GM21737 (cell line): Measurements from ENCODE around the gene KCTD15.

Source experiments
- ATAC-seq: cut with Tn5 transposase; IDR thresholded peaks from one replicate; pipeline ENCODE4 v1.9.1; 2021; ENCODE audit warnings: mild to moderate bottlenecking, moderate library complexity; ENCODE audit not compliant: unreplicated experiment

Gene KCTD15, protein sequence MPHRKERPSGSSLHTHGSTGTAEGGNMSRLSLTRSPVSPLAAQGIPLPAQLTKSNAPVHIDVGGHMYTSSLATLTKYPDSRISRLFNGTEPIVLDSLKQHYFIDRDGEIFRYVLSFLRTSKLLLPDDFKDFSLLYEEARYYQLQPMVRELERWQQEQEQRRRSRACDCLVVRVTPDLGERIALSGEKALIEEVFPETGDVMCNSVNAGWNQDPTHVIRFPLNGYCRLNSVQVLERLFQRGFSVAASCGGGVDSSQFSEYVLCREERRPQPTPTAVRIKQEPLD

DNA sequence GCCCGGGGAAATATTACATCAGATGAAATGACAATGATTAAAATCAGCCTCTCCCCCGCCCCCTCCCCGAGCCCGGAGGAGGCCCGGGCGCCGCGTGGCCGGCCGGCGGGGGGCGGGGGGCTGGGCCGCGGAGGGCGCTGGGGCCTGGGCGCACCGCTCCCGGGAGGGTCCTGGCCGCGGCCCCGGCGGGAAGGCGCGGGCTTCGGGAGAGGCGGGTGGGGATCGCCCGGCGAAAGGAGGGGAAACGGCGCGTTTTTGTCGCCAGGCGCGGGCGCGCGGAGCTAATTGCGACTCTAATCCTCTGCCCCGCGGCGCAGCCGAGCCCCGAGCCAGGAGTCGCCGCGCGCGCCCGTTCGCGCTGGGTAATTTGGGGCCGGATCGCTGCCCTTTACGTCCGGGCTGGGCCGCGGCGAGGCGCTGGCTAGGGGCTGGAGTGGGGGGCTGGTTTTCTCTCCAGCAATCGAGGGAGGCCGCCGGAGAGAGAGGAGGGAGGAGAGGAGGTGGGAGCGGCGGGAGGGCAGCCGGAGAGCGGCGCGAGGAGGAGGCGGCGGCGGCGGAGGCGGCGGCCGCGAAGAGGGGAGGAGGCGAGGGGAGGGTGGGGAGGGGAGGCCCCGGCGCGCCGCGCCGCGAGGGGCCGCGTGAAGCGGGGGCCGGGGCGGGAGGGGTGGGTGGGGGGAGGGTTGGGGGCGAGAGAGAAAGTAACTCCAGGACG lies at the start of gene KCTD15:
Gene KCTD15, plus strand, starts transcription at position 707 of the 712 bp plus-strand sequence. CDS start 3,585 bp downstream, outside the sequence.
- no peak for ATAC-seq

GRCh38 chr19:33747273-33747672 lies 49.4 kb upstream of the KCTD15 start:
- no peak for ATAC-seq

DNA sequence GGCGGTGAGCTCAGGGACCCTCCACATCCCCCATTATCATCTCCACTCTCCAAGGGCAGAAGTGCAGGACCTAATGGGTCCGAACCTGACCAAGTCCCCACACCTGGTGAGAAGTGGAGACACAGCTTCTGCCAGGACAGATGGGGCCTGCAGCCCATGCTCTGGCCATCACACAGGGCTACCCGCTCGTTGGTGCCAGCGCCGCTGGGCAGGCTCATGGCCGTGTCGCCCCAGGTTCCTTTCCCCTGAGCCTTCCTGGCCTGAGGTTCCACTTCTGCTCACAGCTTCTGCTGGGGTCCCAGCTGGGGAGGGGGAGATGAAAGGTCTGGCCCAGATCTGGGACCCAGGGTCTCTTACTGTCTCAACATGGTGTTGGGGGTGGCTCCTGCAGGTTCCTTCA lies 48.4 kb upstream of the KCTD15 start:
- no peak for ATAC-seq

- ATAC-seq: no peak
Observed at GRCh38 chr19:33749016-33749415, 47.7 kb upstream of the KCTD15 start.

GRCh38 chr19:33749619-33750175 lies 47.0 kb upstream of the KCTD15 start:
- no peak for ATAC-seq

DNA sequence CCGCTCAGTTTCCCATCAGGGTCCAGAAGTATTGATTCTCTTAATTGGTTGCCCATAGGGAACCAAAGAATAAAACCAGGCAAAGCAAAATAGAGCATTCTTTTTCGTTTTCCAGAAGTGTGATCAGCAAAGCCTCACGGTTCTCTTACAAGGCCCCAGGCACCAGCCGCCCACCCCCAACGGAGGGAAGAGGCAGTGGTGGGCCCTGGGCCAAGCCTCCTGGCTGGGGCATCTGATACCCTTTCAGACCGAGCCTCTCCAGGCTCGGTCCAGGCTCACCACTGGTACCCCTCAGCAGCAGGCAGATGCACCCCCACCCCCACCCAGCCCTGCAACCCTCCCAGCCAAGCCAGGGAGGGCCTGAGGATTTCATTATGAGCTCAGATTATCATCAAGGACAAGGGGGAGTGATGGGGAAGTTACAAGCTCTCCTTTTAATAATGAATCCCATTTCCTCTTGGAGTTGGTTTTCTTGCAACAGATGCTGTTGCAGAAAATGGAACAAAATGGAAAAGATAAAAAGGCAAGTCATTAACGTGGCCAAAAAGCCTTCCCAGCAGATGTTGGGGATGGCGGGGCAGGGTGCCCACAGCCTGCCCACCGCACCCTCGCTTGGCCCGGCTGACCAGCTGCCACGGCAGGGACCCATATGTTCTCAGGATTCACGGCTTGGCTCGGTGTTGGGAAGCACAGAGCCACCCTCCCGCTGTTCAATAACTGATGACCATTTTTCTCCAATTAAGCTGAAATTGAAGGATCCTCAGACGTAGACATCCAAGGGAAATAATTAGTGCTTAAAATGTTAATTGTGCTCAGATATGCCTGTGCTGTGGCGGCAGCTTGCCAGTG lies 45.9 kb upstream of the KCTD15 start:
- ATAC-seq: no peak

DNA sequence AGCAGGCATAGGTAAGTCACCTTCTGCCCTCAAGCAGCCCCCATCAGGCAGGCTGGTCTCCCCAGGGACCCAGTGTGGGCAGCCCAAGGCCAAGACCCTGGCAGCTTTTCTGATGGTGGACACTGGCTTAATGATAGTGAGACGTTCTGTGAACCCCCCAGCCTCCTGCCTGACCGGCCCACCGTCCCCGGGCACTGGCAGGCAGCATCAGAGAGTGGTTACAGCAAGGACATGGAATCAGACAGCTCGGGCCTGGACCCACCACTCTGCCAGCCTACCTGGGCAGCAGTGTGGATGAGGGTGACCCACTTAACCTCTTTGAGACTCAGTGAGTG lies 45.3 kb upstream of the KCTD15 start:
- ATAC-seq: no peak

- ATAC-seq: no peak
Observed at GRCh38 chr19:33752018-33752800, 44.5 kb upstream of the KCTD15 start.

- no peak for ATAC-seq
Observed at GRCh38 chr19:33752945-33753344, 43.7 kb upstream of the KCTD15 start.

DNA sequence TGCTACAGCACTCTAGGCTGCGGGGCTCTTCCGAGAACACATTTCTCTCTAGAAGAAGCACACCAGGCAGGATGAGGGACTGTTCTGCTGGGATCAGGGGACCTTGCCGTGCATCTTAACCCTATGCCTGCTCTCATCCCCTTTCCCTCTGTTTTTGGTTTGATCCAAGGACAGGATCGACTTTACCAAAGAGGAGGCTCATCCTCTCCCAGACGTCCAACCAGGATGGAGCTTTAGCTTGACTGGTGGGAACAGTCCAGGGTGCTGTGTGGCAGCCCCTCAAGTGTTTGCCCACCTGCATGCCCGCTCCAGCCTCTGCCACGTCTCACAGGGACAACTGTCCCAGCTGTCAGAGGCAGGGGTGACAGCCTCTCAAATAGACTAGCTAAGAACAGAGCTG lies 42.3 kb upstream of the KCTD15 start:
- no peak for ATAC-seq

DNA sequence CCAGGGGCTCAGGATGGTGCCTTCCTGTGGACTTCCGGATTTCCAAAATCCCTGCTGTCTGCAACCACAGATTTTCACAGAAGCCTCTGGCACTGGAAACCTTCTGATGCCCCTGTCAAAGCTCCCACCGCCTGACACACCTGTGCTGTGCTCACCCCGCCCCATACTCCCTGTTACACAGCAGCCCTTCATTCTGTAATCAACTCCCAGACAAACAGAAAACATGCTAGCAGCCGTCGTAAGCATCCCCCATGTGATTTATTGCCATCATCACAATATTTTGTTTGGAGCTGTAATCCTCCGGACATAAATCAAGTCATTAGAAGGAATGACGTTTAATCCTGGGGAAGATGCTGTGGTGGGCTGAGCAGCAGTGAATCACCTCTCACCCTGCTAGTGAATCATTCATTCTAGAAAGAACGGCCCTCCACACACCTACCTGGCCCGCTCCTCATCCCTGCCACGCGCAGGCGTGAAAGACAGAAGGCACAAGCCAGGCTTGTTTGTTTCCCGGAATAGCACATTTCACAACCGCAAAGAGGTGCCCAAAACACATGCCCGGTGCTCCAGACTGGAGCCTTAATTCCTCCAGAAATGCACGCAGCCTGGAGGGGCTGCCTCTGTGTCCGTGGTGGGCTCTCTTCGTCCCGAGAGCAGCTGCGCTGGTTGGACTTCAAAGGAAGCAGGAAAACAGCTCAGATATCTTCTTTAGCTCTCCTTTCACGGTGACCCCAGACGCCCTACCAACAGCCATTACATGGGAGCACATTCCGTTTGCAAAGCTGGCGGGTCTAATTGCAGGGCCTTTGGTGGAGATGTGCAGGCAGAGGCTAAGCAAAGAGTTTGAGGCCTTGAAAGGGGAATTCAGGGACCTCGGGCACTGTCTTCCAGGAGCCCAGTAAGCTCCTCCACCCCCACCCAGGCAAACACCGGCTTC lies 41.3 kb upstream of the KCTD15 start:
- no peak for ATAC-seq

DNA sequence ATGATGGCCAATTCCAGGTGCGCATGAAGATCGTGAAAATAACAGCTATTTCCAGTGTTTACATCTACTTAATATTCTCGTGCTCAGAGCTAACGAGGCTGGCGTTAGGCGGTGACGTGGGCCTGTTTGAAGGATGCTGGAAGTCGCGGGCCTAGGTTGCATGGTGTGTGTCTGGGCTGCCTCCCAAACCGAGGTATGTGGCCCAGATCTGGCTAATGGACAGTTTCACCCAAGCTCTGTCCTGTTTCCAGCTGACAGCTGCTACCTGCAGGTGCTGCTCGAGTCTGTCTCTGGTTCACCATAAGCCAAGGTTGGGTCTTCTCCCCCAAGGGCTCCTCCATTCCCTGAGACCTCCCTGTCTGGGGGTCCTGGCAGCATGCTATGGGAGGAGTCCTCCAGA lies 40.5 kb upstream of the KCTD15 start:
- no peak for ATAC-seq

- no peak for ATAC-seq
Observed at GRCh38 chr19:33758541-33759013, 38.1 kb upstream of the KCTD15 start.

GRCh38 chr19:33759356-33759755 lies 37.3 kb upstream of the KCTD15 start:
- no peak for ATAC-seq

DNA sequence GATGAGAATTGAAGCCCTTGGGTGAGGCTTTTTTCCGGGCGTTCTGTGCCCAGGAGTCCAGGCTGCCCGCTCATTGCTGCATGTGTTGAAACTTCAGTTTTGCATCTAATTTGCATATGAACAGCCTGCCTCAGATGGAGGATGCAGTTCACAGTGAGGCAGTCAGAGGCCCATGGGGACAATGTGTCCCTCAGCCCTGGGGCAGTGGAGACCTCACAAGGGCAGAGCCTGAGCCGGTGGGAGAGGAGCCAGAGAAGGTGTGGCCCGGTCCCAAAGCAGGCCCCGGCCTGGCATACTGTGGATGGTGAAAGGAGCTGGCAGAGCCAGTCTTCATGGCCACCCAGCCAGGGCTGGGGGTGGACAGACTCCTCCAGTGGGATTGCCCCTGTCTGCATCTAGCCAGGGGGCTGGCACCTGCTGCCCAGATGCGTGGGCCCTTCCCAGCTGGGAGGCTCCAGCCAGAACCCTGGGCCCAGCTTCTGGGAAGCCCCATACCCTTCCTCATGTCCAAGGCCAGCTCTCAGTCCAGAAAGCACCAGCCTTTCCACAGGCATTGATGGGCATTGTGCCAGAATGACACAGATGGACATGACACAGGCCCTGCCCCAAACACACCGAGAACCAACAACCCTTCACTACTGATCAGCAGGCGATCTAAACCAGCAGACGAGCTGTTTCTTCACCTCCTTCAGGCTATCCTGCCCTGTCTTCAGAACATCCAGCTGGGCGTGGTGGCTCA lies 32.9 kb upstream of the KCTD15 start:
- ATAC-seq: no peak

DNA sequence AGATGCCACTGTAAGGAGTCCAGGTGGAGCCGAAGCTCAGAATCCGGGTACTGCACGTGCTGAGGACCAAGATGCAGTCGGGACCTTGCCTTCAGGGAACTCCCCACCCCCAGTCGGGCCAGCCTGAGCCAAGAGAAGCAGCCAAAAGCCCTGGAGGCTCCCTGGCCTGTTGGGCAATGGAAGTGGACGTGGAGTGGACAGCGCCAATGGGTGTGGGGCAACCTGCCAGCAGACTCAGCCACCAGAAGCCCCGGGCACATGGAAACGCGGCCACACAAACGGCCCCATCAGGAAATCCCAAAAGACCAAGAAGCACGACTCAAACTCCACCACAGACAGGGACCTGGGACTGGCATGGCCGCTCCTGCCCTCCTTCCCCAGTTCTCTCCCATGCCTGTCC lies 30.0 kb upstream of the KCTD15 start:
- no peak for ATAC-seq

DNA sequence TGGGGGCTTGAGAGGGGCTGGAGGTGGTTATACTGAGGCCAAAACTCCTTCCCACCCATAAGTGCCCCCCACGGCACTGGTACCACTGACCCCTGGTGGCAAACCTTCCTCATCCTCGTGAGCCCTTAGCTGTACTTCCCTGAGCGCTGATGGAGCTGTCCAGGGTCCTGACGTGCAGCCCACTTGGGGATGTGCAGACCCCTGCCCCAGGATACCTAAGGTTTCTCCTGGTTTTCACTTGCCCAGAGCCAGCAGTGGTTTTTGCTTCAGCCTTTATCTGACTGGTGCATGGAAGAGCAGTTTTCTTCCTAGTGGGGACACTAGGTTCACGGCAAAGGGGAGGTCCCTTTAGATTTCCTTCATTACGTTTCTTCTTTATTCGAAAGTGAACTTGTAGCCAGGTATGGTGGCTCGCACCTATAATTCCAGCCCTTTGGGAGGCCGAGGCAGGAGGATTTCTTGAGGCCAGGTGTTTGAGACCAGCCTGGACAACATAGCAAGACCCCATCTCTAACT lies 28.7 kb upstream of the KCTD15 start:
- no peak for ATAC-seq

- no peak for ATAC-seq
Observed at GRCh38 chr19:33769208-33769607, 27.5 kb upstream of the KCTD15 start.

GRCh38 chr19:33770107-33770506 lies 26.6 kb upstream of the KCTD15 start:
- ATAC-seq: no peak
